Breast epithelium (tissue), 3 donors: Measurements from ENCODE around the gene ZNF48.

Experiments used
- POLR2A ChIP-seq: fragments of 450-650 bp; IDR thresholded peaks from one replicate; pipeline ENCODE4 v1.6.1; 2016; ENCODE audit warnings: antibody characterized with exemption, mild to moderate bottlenecking, moderate library complexity
- POLR2AphosphoS5 ChIP-seq, 3 donors: sonication (generic); formaldehyde crosslinking; IDR thresholded peaks; one replicate each; pipeline ENCODE4 v1.6.1; 2017; ENCODE audit warnings: antibody characterized with exemption in 3 of 3
- TF ChIP-seq, protein P1 (sequence below), 3 donors: fragments of 450-650 bp; IDR thresholded peaks; one replicate each; pipeline ENCODE4 v1.5.1; 2016 to 2017; ENCODE audit warnings: antibody characterized with exemption in 3 of 3, mild to moderate bottlenecking in 3 of 3, moderate library complexity in 3 of 3

DNA sequence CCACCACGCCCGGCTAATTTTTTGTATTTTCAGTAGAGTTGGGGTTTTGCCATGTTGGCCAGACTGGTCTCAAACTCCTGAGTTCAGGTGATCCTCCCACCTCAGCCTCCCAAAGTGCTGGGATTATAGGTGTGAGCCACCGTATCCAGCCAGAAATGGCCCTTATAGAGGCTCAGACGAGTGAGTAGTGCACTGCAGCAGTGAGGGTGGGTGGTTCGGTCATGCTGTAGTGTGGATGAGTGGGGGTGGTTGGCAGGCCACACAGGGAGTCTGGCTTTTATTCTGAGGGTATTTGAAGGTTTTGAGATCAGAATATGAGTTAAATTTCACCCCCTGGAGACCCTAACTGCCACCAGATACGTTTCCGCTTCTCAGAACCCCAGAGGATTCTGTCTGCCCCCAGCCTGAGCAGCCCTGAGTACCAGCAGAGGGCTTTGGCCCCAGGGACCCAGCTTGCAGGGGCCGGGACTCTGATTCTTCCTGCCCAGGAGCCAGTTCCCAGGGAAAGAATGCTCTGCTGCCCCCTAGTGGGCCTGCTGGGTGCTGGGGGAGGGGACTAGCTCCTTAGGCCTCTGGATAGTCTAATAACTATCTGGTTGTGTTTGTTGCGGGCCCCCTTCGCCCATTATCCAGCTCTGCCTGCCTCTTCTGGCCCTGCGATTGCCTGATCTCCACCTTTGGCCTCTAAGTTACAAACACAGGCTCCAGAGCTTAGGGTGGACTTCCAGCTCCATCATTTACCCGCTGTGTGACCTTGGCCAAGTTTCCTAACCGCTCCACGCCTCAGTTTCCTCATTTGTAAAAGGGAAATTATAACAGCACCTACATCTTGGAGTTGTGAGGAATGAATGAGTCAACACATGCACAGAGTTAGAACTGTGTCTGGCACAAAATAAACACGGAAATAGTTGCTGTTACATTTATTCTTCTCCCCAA is 14.2 kb downstream of the ZNF48 start:
- TF ChIP-seq, protein P1, sequence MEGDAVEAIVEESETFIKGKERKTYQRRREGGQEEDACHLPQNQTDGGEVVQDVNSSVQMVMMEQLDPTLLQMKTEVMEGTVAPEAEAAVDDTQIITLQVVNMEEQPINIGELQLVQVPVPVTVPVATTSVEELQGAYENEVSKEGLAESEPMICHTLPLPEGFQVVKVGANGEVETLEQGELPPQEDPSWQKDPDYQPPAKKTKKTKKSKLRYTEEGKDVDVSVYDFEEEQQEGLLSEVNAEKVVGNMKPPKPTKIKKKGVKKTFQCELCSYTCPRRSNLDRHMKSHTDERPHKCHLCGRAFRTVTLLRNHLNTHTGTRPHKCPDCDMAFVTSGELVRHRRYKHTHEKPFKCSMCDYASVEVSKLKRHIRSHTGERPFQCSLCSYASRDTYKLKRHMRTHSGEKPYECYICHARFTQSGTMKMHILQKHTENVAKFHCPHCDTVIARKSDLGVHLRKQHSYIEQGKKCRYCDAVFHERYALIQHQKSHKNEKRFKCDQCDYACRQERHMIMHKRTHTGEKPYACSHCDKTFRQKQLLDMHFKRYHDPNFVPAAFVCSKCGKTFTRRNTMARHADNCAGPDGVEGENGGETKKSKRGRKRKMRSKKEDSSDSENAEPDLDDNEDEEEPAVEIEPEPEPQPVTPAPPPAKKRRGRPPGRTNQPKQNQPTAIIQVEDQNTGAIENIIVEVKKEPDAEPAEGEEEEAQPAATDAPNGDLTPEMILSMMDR (IDR thresholded peaks at IDR 0.05): peak; percentile 80 to 94 (median 85)
- no peak for TF ChIP-seq POLR2A
- TF ChIP-seq POLR2AphosphoS5 (IDR thresholded peaks at IDR 0.05): peak in 1 of 3 donors; percentile 38
